ENCODE measurements around the gene NEURL1B. TPM values are rescaled to one million over a fixed set of nuclear protein-coding genes. Genes with fewer than 3 reads are reported as not detected.

The NEURL1B gene
- total and polyA plus RNA-seq, 2 experiments from 2014 or later = 0.65 to 5.8 TPM

- no peak overlapping the region for H3K4me2 ChIP-seq
- 95% methylated on average over 6 of the region's 6 CpGs for WGBS (ENCODE audit: low lambda C conversion rate, missing lambda C conversion rate)
- no peak for DNase-seq (ENCODE audit: low spot score)
- H3K9me2 ChIP-seq (replicated peaks; ENCODE audit: insufficient read depth) = no peaks in the 10 kb centered on the region
- H3K79me2 ChIP-seq = no peaks in the 10 kb centered on the region
- no peak overlapping the region for H3K4me3 ChIP-seq
- no peak overlapping the region for H2AFZ ChIP-seq
- no peaks in the 10 kb centered on the region for H3K36me3 ChIP-seq (replicated peaks; ENCODE audit: insufficient read depth, low read depth)
- H3K4me1 ChIP-seq (ENCODE audit: insufficient read depth) = no peaks in the 10 kb centered on the region
- no peaks in the 10 kb centered on the region for H3K9me3 ChIP-seq (ENCODE audit: low read depth)
- no peaks in the 10 kb centered on the region for H3K27me3 ChIP-seq
- H3K27ac ChIP-seq = no peak overlapping the region
- H4K20me1 ChIP-seq (ENCODE audit: insufficient read depth, poor library complexity, severe bottlenecking) = no peaks in the 10 kb centered on the region
- TF ChIP-seq EZH2phosphoT487 (IDR thresholded peaks at IDR 0.05; ENCODE audit: low read depth, severe bottlenecking, unreplicated experiment) (no peak), EZH2 (IDR thresholded peaks at IDR 0.05; ENCODE audit: borderline replicate concordance) (no peak), CTCF (IDR thresholded peaks at IDR 0.05; ENCODE audit: poor library complexity) (no peak)
These were observed 74.3 kb downstream of the NEURL1B start for GRCh38 chr5:172715421-172715780.

GRCh38 chr5:172715931-172716682 is 75.0 kb downstream of the NEURL1B start:
- no peak overlapping the region for H3K27ac ChIP-seq
- no peak for TF ChIP-seq EZH2 (IDR thresholded peaks at IDR 0.05; ENCODE audit: borderline replicate concordance)
- no peak for TF ChIP-seq EZH2phosphoT487 (IDR thresholded peaks at IDR 0.05; ENCODE audit: low read depth, severe bottlenecking, unreplicated experiment)
- TF ChIP-seq CTCF (IDR thresholded peaks at IDR 0.05; ENCODE audit: poor library complexity) = no peak
- 85% methylated on average over 12 of the region's 13 CpGs for WGBS (ENCODE audit: low lambda C conversion rate, missing lambda C conversion rate)

GRCh38 chr5:172716796-172717313 is 75.8 kb downstream of the NEURL1B start:
- Histone ChIP-seq H3K4me2 (peak overlapping the region; percentile 40), H2AFZ (peak overlapping the region; percentile 34), H3K79me2 (no peaks in the 10 kb centered on the region), H3K27me3 (no peaks in the 10 kb centered on the region), H3K4me3 (no peak overlapping the region), H3K36me3 (replicated peaks; ENCODE audit: insufficient read depth, low read depth) (no peaks in the 10 kb centered on the region), H3K27ac (no peak overlapping the region), H3K4me1 (ENCODE audit: insufficient read depth) (no peaks in the 10 kb centered on the region), H3K9me3 (ENCODE audit: low read depth) (no peaks in the 10 kb centered on the region), H3K9me2 (replicated peaks; ENCODE audit: insufficient read depth) (no peaks in the 10 kb centered on the region), H4K20me1 (ENCODE audit: insufficient read depth, poor library complexity, severe bottlenecking) (no peaks in the 10 kb centered on the region)
- 3% methylated on average over 16 of the region's 20 CpGs for WGBS (ENCODE audit: low lambda C conversion rate, missing lambda C conversion rate)
- DNase-seq (ENCODE audit: low spot score) = peak; percentile 90
- peak; percentile 88 for TF ChIP-seq CTCF (IDR thresholded peaks at IDR 0.05; ENCODE audit: poor library complexity)
- TF ChIP-seq EZH2 (IDR thresholded peaks at IDR 0.05; ENCODE audit: borderline replicate concordance) = no peak

More at GRCh38 chr5:172715931-172716682, 75.0 kb downstream of the NEURL1B start:
- Histone ChIP-seq H3K36me3 (replicated peaks; ENCODE audit: insufficient read depth, low read depth) (no peaks in the 10 kb centered on the region), H3K4me2 (no peak overlapping the region), H4K20me1 (ENCODE audit: insufficient read depth, poor library complexity, severe bottlenecking) (no peaks in the 10 kb centered on the region), H3K9me2 (replicated peaks; ENCODE audit: insufficient read depth) (no peaks in the 10 kb centered on the region), H3K9me3 (ENCODE audit: low read depth) (no peaks in the 10 kb centered on the region), H3K79me2 (no peaks in the 10 kb centered on the region), H3K27me3 (no peaks in the 10 kb centered on the region), H3K4me1 (ENCODE audit: insufficient read depth) (no peaks in the 10 kb centered on the region), H3K4me3 (no peak overlapping the region), H2AFZ (no peak overlapping the region)
- DNase-seq (ENCODE audit: low spot score) = no peak

Data from hepatocyte (in vitro differentiated cells).